HCT116 (cell line): Measurements from ENCODE around the gene RASL10B.

Source experiments
- EGR1 ChIP-seq: IDR thresholded peaks from 2 replicates; pipeline ENCODE4 v1.6.1; 2012; ENCODE audit warnings: low read depth
- EZH2 ChIP-seq: fragments of 200-600 bp; sonication (generic); IDR thresholded peaks from 2 replicates; pipeline ENCODE4 v1.6.1; 2017; ENCODE audit warnings: antibody characterized with exemption, mixed run types
- EZH2phosphoT487 ChIP-seq: fragments of 200-600 bp; IDR thresholded peaks from 2 replicates; pipeline ENCODE4 v1.6.1; 2018; ENCODE audit warnings: antibody characterized with exemption, borderline replicate concordance
- POLR2A ChIP-seq: IDR thresholded peaks from 2 replicates; pipeline ENCODE4 v1.7.0; 2011; ENCODE audit warnings: borderline replicate concordance; ENCODE audit not compliant: insufficient read depth, insufficient read length; ENCODE audit errors: extremely low read depth
- SIN3A ChIP-seq: IDR thresholded peaks from 2 replicates; pipeline ENCODE4 v1.6.1; 2012; ENCODE audit warnings: low read depth
- SP1 ChIP-seq: IDR thresholded peaks from 2 replicates; pipeline ENCODE4 v1.6.1; 2012; ENCODE audit warnings: low read depth
- ZNF274 ChIP-seq: fragments of 200-500 bp; sonication (Bioruptor generic); IDR thresholded peaks from 2 replicates; pipeline ENCODE4 v1.6.1; 2014; ENCODE audit warnings: mild to moderate bottlenecking, low read depth, low read length, inconsistent platforms
- TF ChIP-seq, protein P1 (sequence below), 3 experiments: fragments of 200-600 bp in 1 of 3; sonication (generic) in 1 of 3; IDR thresholded peaks in 2 of 3; conservative IDR thresholded peaks in 1 of 3; 2 replicates each; pipeline ENCODE4 v1.5.1; 2012 to 2017; ENCODE audit warnings: low read depth in 2 of 3, low read length in 2 of 3, antibody characterized with exemption in 1 of 3, borderline replicate concordance in 1 of 3, control low read depth in 1 of 3, mild to moderate bottlenecking in 1 of 3, mixed read lengths in 1 of 3, mixed run types in 1 of 3, moderate library complexity in 1 of 3; ENCODE audit not compliant: insufficient read depth in 1 of 3
- TF ChIP-seq, protein P2 (sequence below): IDR thresholded peaks from 2 replicates; pipeline ENCODE4 v1.6.1; 2012

DNA sequence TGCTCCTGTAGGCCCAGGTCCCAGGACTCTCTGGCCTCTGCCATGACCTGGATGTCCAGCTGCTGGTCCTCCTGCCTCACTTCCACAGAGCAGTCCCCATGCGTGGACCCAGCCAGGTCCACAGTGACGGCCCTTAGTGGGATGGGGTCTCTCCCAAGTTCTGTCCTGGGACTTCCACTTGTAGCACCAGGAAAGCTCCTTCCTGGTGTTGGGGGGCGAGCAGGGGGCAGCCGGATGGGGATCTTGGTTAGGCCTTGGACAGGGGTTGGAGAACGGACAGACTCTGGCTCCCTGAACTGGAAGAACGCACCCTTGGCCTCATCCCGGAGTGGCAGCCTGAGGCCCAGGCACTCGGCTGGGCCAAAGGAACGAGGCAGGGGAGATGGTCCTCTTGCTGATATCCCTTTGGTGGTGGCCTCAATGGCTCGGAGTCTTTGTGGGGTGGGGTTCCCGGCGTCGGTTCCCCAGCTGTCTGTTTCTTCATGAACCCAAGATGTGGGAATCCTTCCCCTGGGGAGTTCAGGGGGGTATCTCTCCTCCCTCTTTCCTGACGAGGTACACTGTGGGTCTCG is 14.4 kb downstream of the RASL10B start:
- TF ChIP-seq ZNF274 (no peak), POLR2A (no peak), SIN3A (no peak), EZH2phosphoT487 (no peak), EGR1 (no peak), EZH2 (no peak), SP1 (no peak)
- TF ChIP-seq, protein P1, sequence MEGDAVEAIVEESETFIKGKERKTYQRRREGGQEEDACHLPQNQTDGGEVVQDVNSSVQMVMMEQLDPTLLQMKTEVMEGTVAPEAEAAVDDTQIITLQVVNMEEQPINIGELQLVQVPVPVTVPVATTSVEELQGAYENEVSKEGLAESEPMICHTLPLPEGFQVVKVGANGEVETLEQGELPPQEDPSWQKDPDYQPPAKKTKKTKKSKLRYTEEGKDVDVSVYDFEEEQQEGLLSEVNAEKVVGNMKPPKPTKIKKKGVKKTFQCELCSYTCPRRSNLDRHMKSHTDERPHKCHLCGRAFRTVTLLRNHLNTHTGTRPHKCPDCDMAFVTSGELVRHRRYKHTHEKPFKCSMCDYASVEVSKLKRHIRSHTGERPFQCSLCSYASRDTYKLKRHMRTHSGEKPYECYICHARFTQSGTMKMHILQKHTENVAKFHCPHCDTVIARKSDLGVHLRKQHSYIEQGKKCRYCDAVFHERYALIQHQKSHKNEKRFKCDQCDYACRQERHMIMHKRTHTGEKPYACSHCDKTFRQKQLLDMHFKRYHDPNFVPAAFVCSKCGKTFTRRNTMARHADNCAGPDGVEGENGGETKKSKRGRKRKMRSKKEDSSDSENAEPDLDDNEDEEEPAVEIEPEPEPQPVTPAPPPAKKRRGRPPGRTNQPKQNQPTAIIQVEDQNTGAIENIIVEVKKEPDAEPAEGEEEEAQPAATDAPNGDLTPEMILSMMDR (IDR thresholded peaks at IDR 0.05 in 2 of 3, conservative IDR thresholded peaks at IDR 0.05 in 1 of 3; ENCODE audit: borderline replicate concordance in 1 of 3, insufficient read depth in 1 of 3, low read depth in 2 of 3, low read length in 2 of 3) = no peak
- TF ChIP-seq, protein P2, sequence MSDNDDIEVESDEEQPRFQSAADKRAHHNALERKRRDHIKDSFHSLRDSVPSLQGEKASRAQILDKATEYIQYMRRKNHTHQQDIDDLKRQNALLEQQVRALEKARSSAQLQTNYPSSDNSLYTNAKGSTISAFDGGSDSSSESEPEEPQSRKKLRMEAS = no peak
